Ascending aorta (tissue), 2 donors: ENCODE data around the gene HTRA1. TPM values are rescaled to one million over a fixed set of nuclear protein-coding genes. Genes with fewer than 3 reads are reported as not detected.
A peak's percentile ranks its signal among the peaks of the same experiment; 100 is the strongest.

Experiments
- DNase-seq, 2 donors: peaks; one replicate each; pipeline ENCODE4 v3.0.0-alpha.2; 2019; ENCODE audit warnings: low spot score in 2 of 2
- H3K27ac ChIP-seq, 2 donors: fragments of 200-600 bp; sonication (generic); one replicate each; pipeline ENCODE4 v1.5.1; 2016 to 2017; ENCODE audit warnings: mild to moderate bottlenecking in 1 of 2
- H3K27me3 ChIP-seq: fragments of 200-600 bp; sonication (generic); one replicate; pipeline ENCODE4 v1.5.1; 2017
- H3K36me3 ChIP-seq, 2 donors: fragments of 200-600 bp; sonication (generic); one replicate each; pipeline ENCODE4 v1.5.1; 2016
- H3K4me1 ChIP-seq, 2 donors: fragments of 200-600 bp; sonication (generic); one replicate each; pipeline ENCODE4 v1.5.1; 2016 to 2017; ENCODE audit warnings: mild to moderate bottlenecking in 1 of 2
- H3K4me3 ChIP-seq, 2 donors: fragments of 200-600 bp; sonication (generic); one replicate each; pipeline ENCODE4 v1.5.1; 2016 to 2017; ENCODE audit warnings: mild to moderate bottlenecking in 1 of 2
- H3K9me3 ChIP-seq, 2 donors: fragments of 200-600 bp; sonication (generic); one replicate each; pipeline ENCODE4 v1.5.1; 2016
- CTCF ChIP-seq, 3 experiments: fragments of 200-600 bp in 2 of 3; fragments of 450-650 bp in 1 of 3; sonication (generic) in 2 of 3; IDR thresholded peaks; one replicate each; pipeline ENCODE4 v1.5.1; 2016 to 2019; ENCODE audit warnings: antibody characterized with exemption in 3 of 3, mild to moderate bottlenecking in 1 of 3, moderate library complexity in 1 of 3
- intact Hi-C: fragments of 100-400 bp; cut with DNase I; formaldehyde crosslinking; loops from one replicate; pipeline ENCODE4 v1.15.1; 2023
- total RNA-seq: library from RNA; depleted of rRNA; stranded (reverse); fragments of >200 nt; gene quantifications from one replicate; pipeline ENCODE4 v1.1.0, GENCODE V29; 2016

Gene HTRA1
- total RNA-seq, 1 donor from 2014 or later, result 112 TPM

GRCh38 chr10:122426829-122427228 is 34.5 kb upstream of the HTRA1 start:
- Histone ChIP-seq H3K4me3 (no peak overlapping the region), H3K27ac (no peak overlapping the region), H3K27me3 (no peaks in the 10 kb centered on the region), H3K9me3 (no peaks in the 10 kb centered on the region), H3K36me3 (peaks cover 23 to 24% of the 10 kb centered on the region in 2 donors), H3K4me1 (no peaks in the 10 kb centered on the region)
- no peak for TF ChIP-seq CTCF (IDR thresholded peaks at IDR 0.05)
- intact Hi-C loops, result no loop called here
- no peak for DNase-seq

- H3K4me3 ChIP-seq, result no peak overlapping the region
- intact Hi-C loops, result no loop called here
- no peaks in the 10 kb centered on the region for H3K9me3 ChIP-seq
- peaks cover 23 to 24% of the 10 kb centered on the region in 2 donors for H3K36me3 ChIP-seq
- no peak overlapping the region for H3K27ac ChIP-seq
- no peak for TF ChIP-seq CTCF (IDR thresholded peaks at IDR 0.05)
- DNase-seq, result no peak
- no peaks in the 10 kb centered on the region for H3K4me1 ChIP-seq
- H3K27me3 ChIP-seq, result no peaks in the 10 kb centered on the region
Observed at GRCh38 chr10:122427280-122427679, 34.1 kb upstream of the HTRA1 start.

GRCh38 chr10:122435212-122435827 is 26.0 kb upstream of the HTRA1 start:
- H3K4me3 ChIP-seq, result no peak overlapping the region
- intact Hi-C loops, result loop anchor here (1.0 to 10.0 kb wide), 4 partner anchors 93 to 269 kb away; no protein-coding TSS in a partner anchor
- H3K4me1 ChIP-seq, result no peaks in the 10 kb centered on the region
- H3K9me3 ChIP-seq, result peaks cover 0 to 7% of the 10 kb centered on the region in 2 donors
- peak; percentile 56 to 70 (median 68) for TF ChIP-seq CTCF (IDR thresholded peaks at IDR 0.05)
- H3K27me3 ChIP-seq, result no peaks in the 10 kb centered on the region
- DNase-seq, result no peak
- H3K27ac ChIP-seq, result no peak overlapping the region
- peaks cover 0 to 3% of the 10 kb centered on the region in 2 donors for H3K36me3 ChIP-seq

GRCh38 chr10:122441961-122442360 is 19.4 kb upstream of the HTRA1 start:
- peaks cover 0 to 2% of the 10 kb centered on the region in 2 donors for H3K4me1 ChIP-seq
- H3K36me3 ChIP-seq, result no peaks in the 10 kb centered on the region
- H3K27me3 ChIP-seq, result no peaks in the 10 kb centered on the region
- no peak for DNase-seq
- H3K9me3 ChIP-seq, result peaks cover 0 to 7% of the 10 kb centered on the region in 2 donors
- TF ChIP-seq CTCF (IDR thresholded peaks at IDR 0.05), result no peak
- H3K27ac ChIP-seq, result no peak overlapping the region
- no peak overlapping the region for H3K4me3 ChIP-seq
- intact Hi-C loops, result no loop called here

GRCh38 chr10:122445469-122445868 is 15.9 kb upstream of the HTRA1 start:
- Histone ChIP-seq H3K27me3 (no peaks in the 10 kb centered on the region), H3K9me3 (no peaks in the 10 kb centered on the region), H3K36me3 (no peaks in the 10 kb centered on the region), H3K4me1 (peaks cover 0 to 2% of the 10 kb centered on the region in 2 donors), H3K4me3 (no peak overlapping the region), H3K27ac (no peak overlapping the region)
- intact Hi-C loops, result no loop called here
- no peak for TF ChIP-seq CTCF (IDR thresholded peaks at IDR 0.05)
- no peak for DNase-seq
